Measurements from ENCODE around the gene XPNPEP2.

Gene XPNPEP2

GRCh38 chrX:129779086-129779672 is 40.4 kb downstream of the XPNPEP2 start:
- DNase-seq (ENCODE audit: low read depth in 2 of 2), result no peak

GRCh38 chrX:129779747-129780146 is 41.0 kb downstream of the XPNPEP2 start, which contains the start of gene SASH3:
SASH3 (plus strand) TSS chrX:129779949; CDS start chrX:129780098, 149 bp downstream.
- DNase-seq (ENCODE audit: low read depth in 2 of 2), result peak in 1 of 2 experiments; percentile 46

DNA sequence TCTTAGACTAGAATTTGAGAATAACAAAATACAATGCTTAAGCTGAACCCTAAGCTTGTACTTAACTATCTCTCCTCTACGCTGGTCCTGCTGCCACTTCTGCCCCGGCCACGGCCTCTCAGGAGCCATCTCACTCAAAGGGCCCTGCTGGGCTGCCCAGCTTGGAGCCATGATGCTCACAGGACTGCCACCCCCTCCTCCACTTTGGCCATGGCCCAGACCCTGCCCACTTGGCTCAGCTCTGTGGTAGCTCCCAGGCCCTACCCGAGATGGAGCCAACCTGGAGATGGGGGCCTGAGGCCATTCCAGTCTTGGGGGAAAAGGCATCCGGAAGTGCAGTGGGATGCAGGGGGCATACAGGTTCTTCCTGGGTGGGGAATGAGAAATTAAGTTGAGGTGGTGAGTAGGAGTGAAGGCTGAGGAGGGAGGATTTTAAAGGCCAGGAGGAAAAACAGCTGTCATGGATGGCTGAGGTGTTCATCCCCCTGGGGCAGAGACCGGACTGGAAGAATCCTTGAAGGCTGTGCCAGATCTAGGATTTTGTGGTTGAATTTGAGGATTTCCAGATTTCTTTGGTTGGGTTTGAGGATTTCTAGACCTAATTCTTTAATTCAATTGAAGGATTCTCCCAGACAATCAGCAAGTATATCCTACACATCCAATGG is 41.8 kb downstream of the XPNPEP2 start:
- no peak for DNase-seq (ENCODE audit: low read depth in 2 of 2)

- peak; percentile 60 to 73 for DNase-seq (ENCODE audit: low read depth in 2 of 2)
Measured at GRCh38 chrX:129781134-129781672, 42.4 kb downstream of the XPNPEP2 start.

DNA sequence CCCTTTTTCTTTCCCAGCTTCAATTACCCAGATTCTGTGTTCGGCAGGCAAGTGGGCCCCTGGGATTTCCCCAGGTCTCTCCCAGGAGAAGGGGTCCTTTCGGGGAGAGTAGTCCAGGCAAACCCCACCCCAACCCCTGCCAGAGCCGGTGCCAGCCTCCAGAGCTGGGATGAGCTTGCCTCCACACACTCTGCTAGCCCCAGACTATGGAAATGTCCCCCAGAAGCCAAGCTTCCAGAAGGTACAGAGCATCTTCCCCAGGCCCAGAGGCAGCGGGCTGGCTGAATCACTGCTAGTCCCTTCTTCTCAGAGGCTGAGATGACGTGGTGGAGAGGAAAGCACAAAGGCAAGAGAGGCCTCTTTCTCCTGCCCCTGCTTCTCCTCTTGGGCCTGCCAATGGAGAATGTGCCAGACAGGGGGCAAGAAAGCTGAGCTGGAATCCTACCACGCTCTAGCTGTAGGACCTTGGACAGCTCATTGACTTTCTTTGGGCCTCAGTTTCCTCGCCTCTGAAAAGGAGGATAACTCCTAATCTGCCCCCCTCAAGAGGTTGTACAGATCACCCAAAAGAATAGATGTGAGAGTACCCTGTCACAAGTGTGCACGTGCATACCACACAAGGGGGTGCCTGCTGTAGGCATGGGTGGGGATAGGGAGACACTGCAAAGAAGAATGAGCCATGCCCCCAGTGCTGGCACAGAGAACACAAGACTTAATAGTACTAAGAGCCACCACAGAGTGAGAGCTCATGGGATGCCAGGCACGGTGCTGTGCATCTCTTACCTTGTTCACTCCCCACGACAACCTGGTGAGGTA is 43.1 kb downstream of the XPNPEP2 start:
- peak in 1 of 2 experiments; percentile 26 for DNase-seq (ENCODE audit: low read depth in 2 of 2)

GRCh38 chrX:129782706-129783105 is 43.9 kb downstream of the XPNPEP2 start:
- DNase-seq (ENCODE audit: low read depth in 2 of 2), result no peak

DNA sequence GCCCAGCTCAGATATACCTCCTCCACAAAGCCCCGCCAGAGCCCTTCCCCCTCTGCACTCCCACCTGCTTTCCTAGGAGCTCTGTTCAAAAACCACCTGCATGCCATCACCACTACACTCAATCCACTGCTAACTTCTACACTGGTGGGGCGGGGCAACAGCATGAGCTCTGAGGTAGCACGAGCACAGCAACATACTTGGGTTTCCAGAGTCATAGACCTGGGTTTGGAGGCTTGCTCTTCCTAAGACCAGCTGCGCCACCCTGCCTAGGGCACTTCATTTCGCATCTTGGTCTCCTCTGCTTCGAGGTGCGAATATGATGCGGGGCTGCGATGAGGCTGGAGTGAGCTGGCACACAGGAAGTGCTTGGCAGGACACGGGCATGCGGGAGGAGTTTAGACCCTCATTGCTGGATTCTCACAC is 44.5 kb downstream of the XPNPEP2 start:
- no peak for DNase-seq (ENCODE audit: low read depth in 2 of 2)

DNA sequence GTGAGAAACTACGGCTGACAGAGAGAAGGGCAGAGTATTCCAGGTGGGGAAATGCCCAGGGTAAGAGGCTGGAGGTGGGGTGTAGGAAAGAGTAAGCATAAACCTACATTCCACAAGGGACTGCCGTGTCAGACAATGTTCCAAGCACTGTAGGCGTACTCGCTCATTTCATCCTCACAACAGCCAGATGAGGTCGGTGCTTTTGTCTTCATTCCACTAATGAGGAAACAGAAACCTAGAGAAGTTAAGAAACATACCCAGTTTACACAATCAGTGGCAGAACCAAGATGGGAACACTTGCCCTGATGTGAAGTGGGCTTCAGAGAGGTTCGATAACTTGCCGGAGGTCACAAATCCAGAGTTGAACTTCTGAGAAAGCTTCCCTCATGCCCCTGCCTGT is 45.6 kb downstream of the XPNPEP2 start:
- no peak for DNase-seq (ENCODE audit: low read depth in 2 of 2)

GRCh38 chrX:129785160-129785947 is 46.6 kb downstream of the XPNPEP2 start:
- DNase-seq (ENCODE audit: low read depth in 2 of 2), result no peak

GRCh38 chrX:129786210-129786651 is 47.5 kb downstream of the XPNPEP2 start:
- DNase-seq (ENCODE audit: low read depth in 2 of 2), result no peak

DNA sequence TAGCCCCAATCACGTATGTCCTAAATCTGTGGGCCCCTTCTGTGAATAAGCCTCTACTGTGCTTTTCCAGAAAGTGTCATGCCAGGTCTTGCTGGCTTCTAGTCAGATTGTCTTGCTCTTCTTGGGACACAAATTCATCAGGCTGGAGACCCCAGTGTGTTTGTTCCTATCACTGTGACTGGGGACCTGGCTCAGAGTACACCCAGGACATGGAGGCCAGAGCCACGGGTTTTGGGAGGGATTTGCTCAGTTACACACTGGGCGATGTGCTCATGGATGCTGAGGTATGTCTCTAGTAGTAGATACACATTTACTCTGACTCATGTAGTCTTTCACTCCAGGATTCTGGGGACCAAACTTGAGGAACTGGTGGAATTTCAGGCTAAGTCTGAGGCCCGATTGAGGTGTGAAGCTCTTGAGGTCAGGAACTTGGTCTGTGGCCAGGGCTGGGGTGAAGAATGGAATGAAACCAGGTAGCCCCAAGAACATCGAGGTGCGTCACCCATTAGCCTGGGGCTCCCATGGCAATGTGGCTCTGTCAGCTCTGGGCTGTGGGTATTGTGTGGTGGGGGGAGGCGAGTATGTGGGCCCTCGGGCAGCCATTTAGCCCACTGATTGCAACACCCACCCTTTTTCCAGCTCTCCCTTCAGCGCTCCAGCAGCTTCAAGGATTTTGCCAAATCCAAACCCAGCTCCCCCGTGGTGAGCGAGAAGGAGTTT is 48.7 kb downstream of the XPNPEP2 start:
- no peak for DNase-seq (ENCODE audit: low read depth in 2 of 2)

GRCh38 chrX:129788527-129788926 is 49.7 kb downstream of the XPNPEP2 start:
- no peak for DNase-seq (ENCODE audit: low read depth in 2 of 2)

- no peak for DNase-seq (ENCODE audit: low read depth in 2 of 2)
Measured at GRCh38 chrX:129790146-129790545, 51.4 kb downstream of the XPNPEP2 start.

DNA sequence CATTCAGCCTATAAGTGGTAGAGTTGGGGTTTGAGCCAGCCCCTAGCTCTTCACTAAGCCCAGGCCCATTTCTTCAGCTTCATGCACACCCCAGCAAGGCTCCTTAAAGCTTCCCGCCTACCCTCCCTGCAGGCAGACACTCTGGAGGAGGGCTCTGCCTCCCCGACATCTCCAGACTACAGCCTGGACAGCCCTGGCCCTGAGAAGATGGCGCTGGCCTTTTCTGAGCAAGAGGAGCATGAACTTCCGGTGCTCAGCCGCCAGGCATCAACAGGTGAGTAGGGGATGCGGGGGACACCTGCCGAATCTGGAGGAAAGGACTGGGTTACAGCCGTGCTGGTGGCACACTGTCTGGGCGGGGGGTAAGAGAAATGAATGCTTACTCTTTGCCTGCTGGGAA is 52.0 kb downstream of the XPNPEP2 start:
- no peak for DNase-seq (ENCODE audit: low read depth in 2 of 2)

DNA sequence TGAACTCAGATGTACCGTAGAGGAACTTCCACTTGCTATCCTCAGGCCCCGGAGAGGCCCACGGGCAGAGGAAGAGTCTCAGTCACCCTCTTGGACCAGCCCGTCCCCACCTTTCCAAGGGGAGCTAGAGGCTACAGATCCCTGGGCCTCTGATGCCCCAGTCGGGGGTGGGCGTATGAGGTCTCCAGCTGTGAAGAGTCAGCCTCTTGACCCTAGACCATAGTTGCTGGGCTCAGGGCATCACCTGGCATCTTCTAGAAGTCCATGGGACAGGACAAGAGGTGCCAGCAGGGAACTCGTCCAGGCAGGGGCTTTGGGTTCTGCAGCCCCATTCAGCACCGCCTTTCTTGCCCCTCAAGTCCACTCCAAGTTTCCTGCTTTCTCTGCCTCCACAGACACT is 52.6 kb downstream of the XPNPEP2 start:
- no peak for DNase-seq (ENCODE audit: low read depth in 2 of 2)

GRCh38 chrX:129791961-129792570 is 53.3 kb downstream of the XPNPEP2 start:
- DNase-seq (ENCODE audit: low read depth in 2 of 2), result no peak

DNA sequence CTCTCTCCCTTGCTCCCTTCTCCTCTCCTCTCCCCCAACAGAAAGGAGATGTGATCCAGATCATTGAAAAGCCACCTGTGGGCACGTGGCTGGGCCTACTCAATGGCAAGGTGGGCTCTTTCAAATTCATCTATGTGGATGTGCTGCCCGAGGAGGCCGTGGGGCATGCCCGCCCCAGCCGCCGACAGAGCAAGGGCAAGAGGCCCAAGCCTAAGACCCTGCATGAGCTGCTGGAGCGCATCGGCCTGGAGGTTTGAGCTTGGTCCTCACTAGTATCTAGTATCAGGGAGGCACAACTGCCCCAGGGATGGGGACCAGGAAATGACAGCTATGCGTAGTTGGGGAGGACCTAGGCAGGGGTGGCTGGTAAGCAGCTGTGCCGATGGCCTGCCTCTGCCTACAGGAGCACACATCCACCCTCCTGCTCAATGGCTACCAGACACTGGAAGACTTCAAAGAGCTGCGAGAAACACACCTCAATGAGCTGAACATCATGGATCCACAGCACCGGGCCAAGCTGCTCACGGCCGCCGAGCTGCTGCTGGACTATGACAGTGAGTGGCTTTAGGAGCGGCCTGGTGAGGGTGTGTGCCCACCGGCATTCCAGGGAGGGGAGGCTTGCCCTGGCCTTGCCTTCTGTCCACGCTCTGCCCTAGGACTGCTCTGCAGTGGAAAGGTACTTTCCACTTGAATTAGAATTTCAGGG is 54.0 kb downstream of the XPNPEP2 start:
- DNase-seq (ENCODE audit: low read depth in 2 of 2), result no peak

DNA sequence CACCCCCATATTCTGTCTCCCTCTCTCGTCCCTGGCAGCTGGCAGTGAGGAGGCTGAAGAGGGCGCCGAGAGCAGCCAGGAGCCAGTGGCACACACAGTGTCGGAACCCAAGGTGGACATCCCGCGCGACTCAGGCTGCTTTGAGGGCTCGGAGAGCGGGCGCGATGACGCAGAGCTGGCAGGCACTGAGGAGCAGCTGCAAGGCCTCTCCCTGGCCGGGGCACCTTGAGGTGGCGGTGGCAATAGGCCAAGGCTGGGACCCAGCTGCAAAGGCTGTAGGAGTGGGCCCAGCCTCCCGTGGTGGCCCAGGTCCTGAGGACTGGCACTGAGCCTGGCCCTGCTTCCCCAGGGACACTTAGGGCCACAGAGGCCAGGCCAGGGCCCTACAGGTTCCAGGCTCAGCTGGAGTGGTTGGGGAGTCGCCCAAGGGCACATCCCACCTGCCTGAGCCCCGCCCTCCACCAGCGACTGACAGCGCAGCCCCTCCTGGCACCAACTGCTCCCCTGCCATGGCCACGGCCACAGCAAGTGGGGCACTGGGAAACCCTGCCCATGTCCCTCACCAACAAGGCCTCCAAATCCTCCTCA is 54.9 kb downstream of the XPNPEP2 start:
- no peak for DNase-seq (ENCODE audit: low read depth in 2 of 2)

DNA sequence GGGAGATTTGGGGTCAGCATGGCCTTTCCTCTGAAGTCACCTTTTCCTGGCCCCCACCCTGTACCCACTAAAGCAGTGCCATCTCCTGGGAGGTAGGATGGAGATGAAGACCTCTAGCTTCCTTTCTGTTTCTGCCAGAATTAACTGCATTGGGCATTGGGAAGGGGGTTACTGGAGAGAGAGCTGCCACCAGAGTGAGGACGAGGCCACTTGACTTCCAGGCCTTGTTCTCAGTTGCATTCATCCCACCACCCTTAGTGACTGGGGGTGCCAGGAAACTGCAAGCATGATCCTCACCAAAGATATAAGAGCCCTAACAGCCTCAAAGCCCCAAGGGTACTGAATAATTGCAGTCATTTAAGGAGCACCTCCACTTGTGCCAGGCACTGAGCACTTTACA is 56.8 kb downstream of the XPNPEP2 start:
- no peak for DNase-seq (ENCODE audit: low read depth in 2 of 2)

Data from stimulated activated CD4-positive, alpha-beta T cell treated with anti-CD3 and anti-CD28 coated beads, Interleukin-12 subunit alpha, Interleukin-12 subunit beta, amount 100 ng/mL, for 24 hours (primary cell).